GM08714 (cell line): ENCODE results near the gene HK3.

ENCODE experiments used
- H3K4me3 ChIP-seq: fragments of 200-500 bp; sonication (Bioruptor generic); 2 replicates; pipeline ENCODE4 v1.5.1; 2014; ENCODE audit warnings: mild to moderate bottlenecking, low read length, inconsistent platforms
- ZNF274 ChIP-seq: IDR thresholded peaks from 2 replicates; pipeline ENCODE4 v1.6.1; 2012; ENCODE audit warnings: mild to moderate bottlenecking, low read depth, low read length

HK3 gene

DNA sequence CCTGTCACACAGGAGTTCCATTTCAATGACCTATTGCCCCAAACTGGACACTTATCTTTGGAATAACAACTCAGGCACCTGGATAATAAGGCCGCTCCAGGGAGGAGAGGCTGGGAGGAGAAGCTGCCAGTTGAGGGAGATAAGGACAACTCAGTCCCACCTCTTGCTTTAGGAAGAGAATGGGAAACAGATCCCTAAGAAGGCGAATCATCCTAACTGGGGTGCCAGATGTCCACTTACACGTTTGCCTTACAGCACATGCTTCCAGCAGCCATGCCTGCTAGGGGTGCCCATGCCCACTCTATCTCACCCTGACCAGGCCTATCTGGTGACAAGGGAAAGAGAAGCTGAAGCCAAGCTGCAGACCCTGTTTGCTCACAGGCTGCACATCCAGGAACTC lies 6.5 kb downstream of the HK3 start:
- no peak overlapping the region for H3K4me3 ChIP-seq
- no peak for TF ChIP-seq ZNF274

DNA sequence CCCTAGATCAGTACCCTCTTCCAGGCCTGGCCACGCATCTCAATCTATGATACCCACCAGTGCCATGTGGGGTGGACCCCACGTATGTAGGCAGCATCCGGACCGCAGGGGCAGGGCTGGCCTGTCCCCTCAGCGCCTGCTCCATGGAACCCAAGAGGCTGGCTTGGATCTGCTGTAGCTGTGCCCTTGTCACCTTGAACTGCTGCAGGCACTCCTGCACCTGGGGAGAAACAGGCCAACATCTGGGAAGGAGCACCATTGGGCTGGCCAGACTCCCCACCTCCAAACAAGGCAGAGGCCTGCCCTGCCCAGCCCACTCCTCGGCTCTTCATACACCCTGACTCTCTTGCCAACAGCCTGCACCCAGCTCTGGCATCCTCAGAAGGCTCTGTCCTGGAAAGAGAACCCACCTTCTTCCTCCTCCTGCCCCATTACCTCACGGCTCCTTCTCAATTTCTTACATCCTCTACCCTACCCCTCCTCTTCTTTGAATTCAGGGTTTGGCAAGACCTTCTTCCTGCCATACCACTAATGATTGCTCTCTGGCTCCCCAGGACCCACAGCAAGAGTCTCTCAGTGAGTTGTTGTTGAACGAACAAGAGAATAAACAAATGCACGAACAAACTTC lies 7.7 kb downstream of the HK3 start:
- TF ChIP-seq ZNF274, result no peak
- H3K4me3 ChIP-seq, result no peak overlapping the region

DNA sequence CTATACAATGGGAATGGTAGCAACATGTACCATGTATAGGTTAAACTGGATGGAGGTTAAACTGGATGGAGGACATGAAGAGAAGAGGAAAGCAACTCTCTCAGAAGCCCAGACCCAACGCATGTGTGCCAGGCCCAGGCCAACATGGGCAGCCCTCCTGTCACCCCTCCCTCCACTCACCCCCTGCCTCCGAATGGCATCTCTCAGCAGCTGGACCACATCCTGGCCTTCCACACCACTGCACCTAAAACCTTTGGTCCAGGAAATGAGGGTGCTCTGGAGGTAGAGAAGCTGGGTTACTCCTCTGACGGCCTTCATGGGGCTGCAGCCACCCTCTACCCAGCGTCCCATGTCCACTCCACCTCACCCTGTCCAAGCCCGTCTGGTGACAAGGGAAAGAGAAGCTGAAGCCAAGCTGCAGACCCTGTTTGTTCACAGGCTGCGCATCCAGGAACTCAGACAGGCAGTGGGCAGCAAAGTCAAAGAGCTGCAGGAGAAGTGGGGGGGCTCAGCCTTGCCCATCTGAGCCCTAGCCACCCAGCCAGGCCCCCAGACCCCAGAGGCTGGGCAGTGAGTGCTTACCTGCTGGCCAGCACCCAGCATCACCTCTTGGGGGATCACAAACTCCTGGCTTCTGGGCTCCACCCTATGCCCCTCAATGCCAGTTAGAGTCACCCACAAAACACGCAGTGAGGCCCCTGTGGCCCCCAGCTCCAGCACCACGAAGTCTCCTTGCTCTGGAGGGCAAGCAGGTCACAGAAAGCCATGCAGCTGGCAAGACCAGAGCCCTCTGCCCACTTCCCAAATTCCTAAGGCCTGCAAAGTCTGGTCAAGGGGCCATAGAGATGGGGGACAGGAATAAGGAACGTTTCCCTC lies 8.5 kb downstream of the HK3 start:
- no peak for TF ChIP-seq ZNF274
- H3K4me3 ChIP-seq, result no peak overlapping the region

DNA sequence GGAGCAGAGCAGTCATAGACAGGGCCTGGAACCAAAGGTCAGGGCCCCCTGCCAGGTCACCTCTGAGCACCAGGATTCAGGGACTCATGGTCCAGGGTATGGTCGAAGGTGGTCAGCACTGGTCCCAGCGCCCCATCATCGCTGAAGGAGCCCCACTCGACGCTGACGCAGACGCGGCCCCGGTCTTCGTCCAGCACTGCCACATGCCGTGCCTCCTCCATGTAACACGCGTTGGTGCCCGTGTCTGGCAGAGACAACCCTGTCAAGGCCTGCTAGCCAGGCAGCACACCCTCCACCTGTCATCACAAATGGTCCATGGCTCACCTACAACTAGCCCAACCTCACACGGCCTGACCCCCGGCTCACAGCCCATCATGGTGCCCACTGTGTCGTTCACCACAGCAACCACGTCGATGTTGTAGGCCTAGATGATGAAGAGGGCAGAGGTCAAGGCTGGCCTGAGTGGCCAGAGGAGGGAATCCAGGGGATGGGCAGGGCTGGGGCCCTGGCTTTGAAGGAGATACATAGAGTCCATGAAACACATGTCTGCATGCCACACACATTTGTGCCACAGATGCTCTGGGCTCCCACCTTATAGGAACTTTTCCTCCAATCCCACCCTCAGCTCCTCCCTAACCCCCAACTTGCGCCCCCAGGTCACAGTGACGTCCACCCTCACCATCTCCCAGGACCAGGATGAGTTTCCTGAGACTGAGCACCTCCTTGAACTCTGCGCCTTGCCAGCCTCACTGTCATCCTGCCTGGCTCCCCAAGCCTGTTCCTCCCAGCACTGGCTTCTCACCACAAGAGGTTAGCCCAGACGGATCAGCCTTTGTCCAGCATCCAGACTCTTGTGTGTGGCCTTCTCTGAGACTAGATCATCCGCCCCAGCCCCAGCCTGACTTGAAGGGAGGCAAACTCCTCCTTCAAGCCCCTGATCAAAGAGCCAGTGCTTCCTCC lies 9.5 kb downstream of the HK3 start:
- no peak for TF ChIP-seq ZNF274
- H3K4me3 ChIP-seq, result no peak overlapping the region

DNA sequence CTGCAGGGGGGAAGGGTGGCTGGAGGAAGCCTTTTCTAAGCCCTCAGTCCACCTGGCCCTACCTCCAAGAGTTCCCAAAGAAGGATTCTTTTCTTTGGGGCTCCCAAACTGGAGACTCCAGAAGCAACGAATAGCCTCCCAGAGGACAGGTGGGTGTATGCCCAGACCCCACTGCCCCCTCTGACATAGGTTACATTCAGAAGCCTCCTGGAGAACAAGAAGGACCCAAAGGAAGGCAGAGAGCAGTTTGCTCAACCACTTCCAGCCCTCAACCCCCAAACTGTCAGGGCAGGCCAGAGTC lies 10.3 kb downstream of the HK3 start:
- H3K4me3 ChIP-seq, result no peak overlapping the region
- TF ChIP-seq ZNF274, result no peak

DNA sequence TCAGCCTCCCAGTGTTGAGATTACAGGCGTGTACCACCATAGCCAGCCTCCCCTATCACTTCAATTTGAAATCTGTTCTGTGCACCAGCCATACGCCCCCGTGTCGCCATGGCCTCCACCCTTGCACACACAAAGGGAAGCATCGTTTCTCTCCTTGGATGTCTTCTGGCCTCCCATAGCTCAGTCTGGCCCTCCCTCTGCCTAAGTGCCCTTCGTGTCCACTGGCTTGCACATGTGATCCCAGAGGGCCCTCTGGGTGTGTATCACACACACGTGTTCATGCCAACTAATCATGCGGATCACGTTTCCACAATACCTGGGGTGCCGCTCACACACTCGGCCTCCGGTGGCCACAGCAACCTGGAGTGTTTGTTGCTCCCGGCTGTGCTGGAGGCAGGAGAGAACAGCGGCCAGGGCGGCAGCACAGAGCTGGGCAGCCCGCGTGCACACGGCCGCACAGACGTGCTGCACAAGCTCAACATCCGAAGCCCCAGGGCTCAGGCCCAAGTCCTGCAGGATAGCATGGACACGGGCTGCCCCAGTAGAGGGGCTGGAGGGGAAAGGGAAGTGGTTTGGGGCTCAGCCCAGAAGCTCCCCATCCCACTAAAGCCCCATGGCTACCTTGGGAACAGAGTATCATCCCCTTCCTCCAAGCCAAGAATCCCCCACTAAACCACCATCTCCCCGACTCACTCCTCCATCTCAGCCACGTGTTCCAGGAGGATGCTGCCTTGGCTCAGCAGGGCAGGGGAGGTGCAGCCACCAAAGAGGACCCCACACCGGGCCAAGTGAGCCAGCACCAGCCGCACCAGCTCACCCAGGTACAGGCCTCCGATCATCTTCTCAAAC lies 10.9 kb downstream of the HK3 start:
- no peak for TF ChIP-seq ZNF274
- no peak overlapping the region for H3K4me3 ChIP-seq

DNA sequence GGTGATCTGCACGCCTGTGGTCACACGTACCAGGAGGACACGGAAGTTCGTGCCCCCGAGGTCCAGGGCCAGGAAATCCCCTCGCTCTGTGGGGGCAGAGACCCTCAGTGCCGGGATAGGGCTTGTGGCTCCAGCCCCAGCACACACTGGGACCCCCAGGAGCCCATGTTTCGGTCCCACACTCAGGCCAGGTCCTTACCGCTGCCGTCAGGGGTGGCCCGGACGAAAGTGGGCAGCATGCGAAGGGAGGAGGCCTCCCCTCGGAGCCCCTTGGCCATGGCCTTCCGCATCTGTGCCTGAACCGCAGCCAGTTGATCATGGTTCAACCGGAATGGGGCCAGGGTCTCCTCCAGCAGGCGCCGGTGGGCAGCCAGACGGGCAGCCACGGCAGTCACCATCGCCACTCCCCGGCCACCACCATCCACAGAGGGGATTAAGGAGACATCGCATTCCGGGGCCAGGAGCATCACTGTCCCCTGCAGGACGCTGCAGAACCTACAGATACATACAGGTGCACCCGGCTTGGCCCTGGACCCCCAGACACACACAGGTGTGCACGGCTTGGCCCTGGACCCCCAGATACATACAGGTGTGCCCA lies 11.8 kb downstream of the HK3 start:
- no peak for TF ChIP-seq ZNF274
- H3K4me3 ChIP-seq, result no peak overlapping the region

DNA sequence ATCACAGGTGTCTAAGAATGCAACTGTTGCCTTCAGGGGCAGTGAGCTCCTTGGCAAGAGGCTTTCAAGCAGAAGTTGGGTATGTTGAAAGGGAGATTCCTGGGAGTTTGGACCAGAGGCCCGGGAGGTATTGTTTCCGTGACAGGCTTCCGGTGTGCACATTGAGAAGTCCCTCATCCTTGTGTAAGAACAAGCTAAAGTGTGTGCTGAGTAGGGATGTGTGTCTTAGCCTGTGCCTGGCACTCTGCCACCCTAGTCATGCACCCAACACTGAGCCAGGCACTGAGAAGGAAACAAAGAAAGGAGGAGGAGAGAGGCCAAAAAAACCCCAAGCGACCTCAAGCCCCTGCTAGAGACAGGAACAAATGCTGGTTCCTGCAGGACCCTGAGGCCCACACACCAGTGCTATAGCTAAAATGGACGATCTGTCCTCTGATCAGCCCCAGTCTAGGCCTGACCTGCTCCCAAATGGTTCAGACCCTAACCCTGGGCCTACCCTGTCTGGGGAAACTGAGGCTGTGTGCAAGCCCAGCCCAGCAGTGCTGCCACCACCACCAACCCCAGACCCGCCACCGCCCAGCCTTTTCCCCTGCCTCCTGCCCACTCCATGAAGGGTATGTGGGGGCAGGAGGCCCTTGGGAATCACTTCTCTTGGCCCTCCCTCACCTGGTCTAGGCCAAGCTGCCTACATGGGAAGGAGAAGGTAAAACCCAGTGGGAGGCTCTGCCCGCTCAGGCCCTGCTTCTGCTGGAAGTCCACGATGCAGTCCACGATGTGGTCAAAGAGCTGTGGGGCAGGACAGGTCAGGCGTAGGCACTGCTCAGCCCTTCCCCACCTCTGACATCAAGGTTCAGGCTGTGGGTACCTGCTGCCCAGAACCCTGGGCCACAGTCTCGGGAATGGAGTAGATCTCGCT lies 12.6 kb downstream of the HK3 start:
- H3K4me3 ChIP-seq, result no peak overlapping the region
- no peak for TF ChIP-seq ZNF274

DNA sequence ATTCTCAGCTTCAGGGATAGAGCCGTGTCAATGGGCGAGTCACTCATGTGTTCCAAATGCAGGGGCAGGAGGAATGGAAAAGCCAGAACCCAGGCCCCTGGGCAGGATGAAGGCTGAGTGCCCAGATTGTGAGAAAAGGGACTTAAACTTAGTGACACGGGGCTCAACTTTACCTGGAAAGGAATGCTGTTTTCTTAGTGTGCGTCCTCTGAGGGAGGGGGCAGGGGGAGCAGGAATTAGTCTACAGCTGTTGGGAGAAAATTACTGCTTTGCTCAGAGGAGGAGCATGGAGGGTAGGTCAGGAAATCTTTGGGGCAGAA lies 14.6 kb downstream of the HK3 start:
- H3K4me3 ChIP-seq, result no peak overlapping the region
- TF ChIP-seq ZNF274, result no peak

DNA sequence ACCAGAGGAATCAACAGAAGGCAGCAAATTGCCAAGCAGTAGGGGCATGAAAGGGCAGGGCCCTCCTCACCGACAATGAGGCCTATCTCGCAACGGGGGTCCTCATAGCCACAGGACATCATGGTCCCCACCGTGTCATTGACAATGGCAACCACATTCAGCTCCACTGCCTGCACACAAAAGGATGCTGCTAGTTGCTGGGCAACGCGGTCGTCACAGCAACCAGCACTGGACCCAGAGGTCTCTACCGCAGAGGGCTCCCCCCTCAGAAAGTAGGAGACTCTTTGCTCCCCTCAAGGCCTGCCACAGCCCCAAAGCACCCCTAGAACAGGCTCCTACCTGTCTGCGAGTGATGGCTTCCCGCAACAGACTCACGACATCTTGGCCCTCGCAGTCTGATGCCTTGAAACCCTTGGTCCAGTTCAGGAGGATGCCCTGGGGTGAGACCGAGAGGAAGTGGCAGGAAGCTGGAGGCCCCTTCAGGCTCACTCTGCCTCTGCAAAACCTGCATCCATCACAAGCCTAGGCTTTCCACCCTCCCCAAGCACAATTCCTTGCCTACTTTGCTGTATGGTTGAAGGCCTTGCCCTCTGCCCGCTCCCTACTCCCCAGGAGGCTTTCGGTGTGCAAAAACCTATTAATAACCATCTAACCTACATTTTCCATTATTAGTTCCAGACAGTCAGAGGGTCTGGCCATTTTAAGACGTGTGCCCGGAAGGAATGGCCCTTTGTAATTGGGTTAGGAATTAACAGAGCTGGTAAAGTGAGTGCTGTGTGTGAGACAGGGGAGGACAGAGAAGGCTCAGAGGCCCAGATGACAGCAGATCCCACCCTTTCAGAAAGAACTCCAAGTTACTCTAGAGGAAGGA lies 15.2 kb downstream of the HK3 start:
- H3K4me3 ChIP-seq, result no peak overlapping the region
- no peak for TF ChIP-seq ZNF274

DNA sequence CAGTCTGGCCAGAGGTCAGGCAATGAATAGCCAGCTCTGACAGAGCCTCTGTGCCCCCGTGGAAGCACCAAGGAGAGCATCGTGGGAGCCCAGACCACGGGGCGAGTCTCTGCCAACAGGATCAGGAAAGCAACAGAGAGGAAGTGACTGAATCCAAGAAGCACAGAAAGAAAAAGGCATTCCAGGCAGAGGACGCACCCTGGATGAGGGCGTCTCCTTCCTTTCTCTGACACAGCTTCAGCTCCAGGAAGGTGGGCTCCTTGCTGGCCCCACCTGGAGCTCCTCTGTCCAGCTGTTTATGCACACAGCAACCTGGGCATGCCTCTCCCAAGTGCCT lies 16.6 kb downstream of the HK3 start:
- TF ChIP-seq ZNF274, result no peak
- no peak overlapping the region for H3K4me3 ChIP-seq
